IMR-90 (cell line): ENCODE data around the gene SLC25A17. TPM values are rescaled to one million over a fixed set of nuclear protein-coding genes. Genes with fewer than 3 reads are reported as not detected.

Source experiments
- ATAC-seq: fragments of 200-7000 bp; cut with Tn5 transposase; 2 replicates; pipeline ENCODE4 v1.9.1; 2020; ENCODE audit warnings: low read depth, mild to moderate bottlenecking, moderate library complexity
- BruUV-seq: library from RNA; stranded (reverse); fragments of 400-500 nt; replicated peaks from 2 replicates; lab custom pipeline; 2021; lab: Mats Ljungman, UMichigan
- CTCF ChIA-PET: fragments of 300-600 bp; formaldehyde crosslinking; extraction: SDS; loops from one replicate; lab custom pipeline; 2021; ENCODE audit warnings: antibody characterized with exemption; lab: Yijun Ruan, JAX
- POLR2A ChIA-PET: fragments of 300-600 bp; sonication (Branson Sonifier 250); formaldehyde crosslinking; loops from one replicate; lab custom pipeline; 2022; ENCODE audit warnings: antibody characterized with exemption; ENCODE audit not compliant: unreplicated experiment; lab: Charles Lee
- DNase-seq: peaks from one replicate; pipeline ENCODE4 v3.0.0; 2013
- H2AFZ ChIP-seq: replicated peaks from 2 replicates; pipeline ENCODE3; 2013; ENCODE audit warnings: low read length, mild to moderate bottlenecking; ENCODE audit not compliant: poor library complexity
- H2AK5ac ChIP-seq: 2 replicates; pipeline ENCODE4 v1.6.1; 2013; ENCODE audit warnings: low read depth, low read length, inconsistent platforms
- H2AK9ac ChIP-seq: replicated peaks from 2 replicates; pipeline ENCODE3; 2013; ENCODE audit warnings: mild to moderate bottlenecking, low read depth, low read length, moderate library complexity; ENCODE audit not compliant: poor library complexity
- H2BK120ac ChIP-seq: 2 replicates; pipeline ENCODE4 v1.6.1; 2013; ENCODE audit warnings: low read depth, low read length, inconsistent platforms
- H2BK15ac ChIP-seq: 3 replicates; pipeline ENCODE4 v1.6.1; 2013; ENCODE audit warnings: low read depth, low read length, inconsistent platforms
- H2BK20ac ChIP-seq: 2 replicates; pipeline ENCODE4 v1.6.1; 2013; ENCODE audit warnings: low read depth, mild to moderate bottlenecking, inconsistent platforms, low read length, moderate library complexity
- H2BK5ac ChIP-seq: 2 replicates; pipeline ENCODE4 v1.6.1; 2013; ENCODE audit warnings: mild to moderate bottlenecking, low read depth, low read length, inconsistent platforms; ENCODE audit not compliant: poor library complexity, severe bottlenecking
- H3K14ac ChIP-seq: replicated peaks from 2 replicates; pipeline ENCODE4 v1.6.1; 2013; ENCODE audit warnings: low read depth, low read length, inconsistent platforms
- H3K18ac ChIP-seq: 2 replicates; pipeline ENCODE4 v1.6.1; 2013; ENCODE audit warnings: low read depth, low read length, control low read depth
- H3K23ac ChIP-seq: 2 replicates; pipeline ENCODE4 v1.6.1; 2013; ENCODE audit warnings: low read depth, low read length, inconsistent platforms
- H3K27ac ChIP-seq: 2 replicates; pipeline ENCODE4 v1.5.1; 2013; ENCODE audit warnings: mild to moderate bottlenecking, control low read depth, low read length; ENCODE audit not compliant: insufficient read depth
- H3K27me3 ChIP-seq: 2 replicates; pipeline ENCODE4 v1.6.1; 2013; ENCODE audit warnings: low read length; ENCODE audit not compliant: control insufficient read depth, insufficient read depth
- H3K36me3 ChIP-seq: 2 replicates; pipeline ENCODE4 v1.6.1; 2013; ENCODE audit warnings: low read length, mixed read lengths; ENCODE audit not compliant: control insufficient read depth, insufficient read depth
- H3K4ac ChIP-seq: 2 replicates; pipeline ENCODE4 v1.6.1; 2013; ENCODE audit warnings: low read depth, low read length, inconsistent platforms
- H3K4me1 ChIP-seq: 2 replicates; pipeline ENCODE4 v1.6.1; 2013; ENCODE audit warnings: low read length, mixed read lengths; ENCODE audit not compliant: control insufficient read depth, insufficient read depth
- H3K4me2 ChIP-seq: 2 replicates; pipeline ENCODE4 v1.6.1; 2013; ENCODE audit warnings: low read depth, mild to moderate bottlenecking, control low read depth, low read length, moderate library complexity
- H3K4me3 ChIP-seq: 2 replicates; pipeline ENCODE4 v1.5.1; 2013; ENCODE audit warnings: low read depth, mild to moderate bottlenecking, control low read depth, low read length, moderate library complexity; ENCODE audit not compliant: insufficient read depth
- H3K56ac ChIP-seq: 2 replicates; pipeline ENCODE4 v1.6.1; 2013; ENCODE audit warnings: low read length, inconsistent platforms; ENCODE audit not compliant: insufficient read depth; ENCODE audit errors: extremely low read depth
- H3K79me1 ChIP-seq, 2 experiments: 2 replicates each; pipeline ENCODE4 v1.6.1; 2013; ENCODE audit warnings: low read length in 2 of 2, inconsistent platforms in 1 of 2, low read depth in 1 of 2
- H3K9ac ChIP-seq: 2 replicates; pipeline ENCODE4 v1.6.1; 2013; ENCODE audit warnings: low read depth, low read length, control low read depth
- H3K9me1 ChIP-seq: 2 replicates; pipeline ENCODE4 v1.6.1; 2013; ENCODE audit warnings: low read length, inconsistent platforms; ENCODE audit not compliant: insufficient read depth
- H3K9me3 ChIP-seq: 2 replicates; pipeline ENCODE4 v1.6.1; 2013; ENCODE audit warnings: low read length; ENCODE audit not compliant: control insufficient read depth, insufficient read depth
- H4K20me1 ChIP-seq: 2 replicates; pipeline ENCODE4 v1.6.1; 2013; ENCODE audit warnings: low read length, inconsistent platforms; ENCODE audit not compliant: insufficient read depth
- H4K5ac ChIP-seq: 2 replicates; pipeline ENCODE4 v1.6.1; 2013; ENCODE audit warnings: mild to moderate bottlenecking, low read depth, low read length, control low read depth
- H4K8ac ChIP-seq, 2 experiments: 2 replicates each; pipeline ENCODE4 v1.6.1; 2013; ENCODE audit warnings: low read depth in 2 of 2, low read length in 2 of 2, control low read depth in 1 of 2, inconsistent platforms in 1 of 2
- H4K91ac ChIP-seq: 2 replicates; pipeline ENCODE4 v1.6.1; 2013; ENCODE audit warnings: low read depth, low read length, inconsistent platforms; ENCODE audit not compliant: insufficient read depth
- BHLHE40 ChIP-seq: fragments of 150-350 bp; IDR thresholded peaks from 2 replicates; pipeline ENCODE4 v1.6.1; 2016; ENCODE audit warnings: mild to moderate bottlenecking, low read depth, low read length
- CEBPB ChIP-seq: IDR thresholded peaks from 2 replicates; pipeline ENCODE4 v1.6.1; 2012; ENCODE audit warnings: low read depth, low read length, improper control_type of control experiment
- CHD1 ChIP-seq: IDR thresholded peaks from 2 replicates; pipeline ENCODE4 v1.6.1; 2012; ENCODE audit warnings: low read depth, low read length, improper control_type of control experiment
- CTCF ChIP-seq: conservative IDR thresholded peaks from 2 replicates; pipeline ENCODE4 v1.5.1; 2012; ENCODE audit warnings: mild to moderate bottlenecking, low read depth, low read length, improper control_type of control experiment
- ELK1 ChIP-seq: fragments of 150-350 bp; IDR thresholded peaks from 2 replicates; pipeline ENCODE4 v1.6.1; 2016; ENCODE audit warnings: low read depth, mild to moderate bottlenecking, low read length, moderate library complexity, borderline replicate concordance
- FOS ChIP-seq: fragments of 150-350 bp; IDR thresholded peaks from 2 replicates; pipeline ENCODE4 v1.6.1; 2016; ENCODE audit warnings: low read depth, low read length
- MAFK ChIP-seq: IDR thresholded peaks from 2 replicates; pipeline ENCODE4 v1.6.1; 2012; ENCODE audit warnings: low read depth, low read length, improper control_type of control experiment
- MAZ ChIP-seq: IDR thresholded peaks from 2 replicates; pipeline ENCODE4 v1.6.1; 2012; ENCODE audit warnings: low read depth, mild to moderate bottlenecking, low read length, improper control_type of control experiment, moderate library complexity, borderline replicate concordance
- MXI1 ChIP-seq: IDR thresholded peaks from 2 replicates; pipeline ENCODE4 v1.6.1; 2012; ENCODE audit warnings: low read depth, mild to moderate bottlenecking, low read length, moderate library complexity, borderline replicate concordance
- NFE2L2 ChIP-seq: fragments of 150-350 bp; IDR thresholded peaks from 2 replicates; pipeline ENCODE4 v1.6.1; 2016; ENCODE audit warnings: low read depth, mild to moderate bottlenecking, low read length
- POLR2A ChIP-seq: IDR thresholded peaks from 2 replicates; pipeline ENCODE4 v1.6.1; 2012; ENCODE audit warnings: mild to moderate bottlenecking, low read depth, low read length
- RAD21 ChIP-seq: IDR thresholded peaks from 2 replicates; pipeline ENCODE4 v1.6.1; 2012; ENCODE audit warnings: low read length, improper control_type of control experiment
- RCOR1 ChIP-seq: IDR thresholded peaks from 2 replicates; pipeline ENCODE4 v1.6.1; 2012; ENCODE audit warnings: mild to moderate bottlenecking, low read length, improper control_type of control experiment; ENCODE audit not compliant: insufficient replicate concordance
- RFX5 ChIP-seq: IDR thresholded peaks from 2 replicates; pipeline ENCODE4 v1.8.0; 2012; ENCODE audit warnings: low read depth, mild to moderate bottlenecking, low read length, moderate library complexity
- SMC3 ChIP-seq: fragments of 150-350 bp; IDR thresholded peaks from 2 replicates; pipeline ENCODE4 v1.6.1; 2016; ENCODE audit warnings: low read depth, mild to moderate bottlenecking, antibody characterized with exemption, low read length, moderate library complexity
- USF2 ChIP-seq: fragments of 150-350 bp; IDR thresholded peaks from 2 replicates; pipeline ENCODE4 v1.6.1; 2017; ENCODE audit warnings: mild to moderate bottlenecking, antibody characterized with exemption, low read length, low read depth
- WGBS, 2 experiments: methylation state at CpG; one replicate each; pipeline versions ENCODE4 v1.1.5 to v1.1.7; 2013; ENCODE audit warnings: missing lambda C conversion rate in 2 of 2; ENCODE audit not compliant: insufficient read length in 1 of 2; ENCODE audit errors: extremely low coverage in 2 of 2; 5-methylcytosine and 5-hydroxymethylcytosine counted together
- dilution Hi-C: fragments of 300-500 bp; cut with HindIII; formaldehyde crosslinking; loops from one replicate; pipeline ENCODE4 v1.14.3; 2018; ENCODE audit warnings: low sequenced_read_pairs; ENCODE audit not compliant: unreplicated experiment
- in situ Hi-C: fragments of 300-500 bp; cut with MboI; formaldehyde crosslinking; loops from 3 replicates; pipeline ENCODE4 v1.14.3; 2019; ENCODE audit warnings: low sequenced_read_pairs, inconsistent platforms, mixed read lengths
- intact Hi-C: fragments of 100-400 bp; cut with micrococcal nuclease; formaldehyde crosslinking; loops from 2 replicates; pipeline ENCODE4 v1.10.0; 2022
- polyA plus RNA-seq, 3 experiments: library from polyadenylated mRNA; depleted of rRNA; stranded (reverse); fragments of >200 nt; gene quantifications; 2 replicates each; pipeline ENCODE4 v1.2.3, GENCODE V29; 2012; ENCODE audit warnings: low replicate concordance in 1 of 3
- total RNA-seq: library from RNA; depleted of rRNA; stranded (reverse); fragments of >200 nt; gene quantifications from 2 replicates; pipeline ENCODE4 v1.2.3, GENCODE V29; 2012

SLC25A17 gene
- total and polyA plus RNA-seq, 2 of the 4 experiments (the other 2 are of a cell fraction), result 19.6 to 36.0 TPM

- POLR2A ChIA-PET, result no interaction called here
- Histone ChIP-seq H2BK20ac (peak overlapping the region; percentile 24; the same call in 1 of the 2 replicates), H4K5ac (no peak overlapping the region), H3K4me1 (peaks cover 3% of the 10 kb centered on the region; the same call in 1 of the 2 replicates), H2AFZ (no peak overlapping the region), H2BK120ac (peak overlapping the region; percentile 32; the same call in 1 of the 2 replicates), H3K79me1 (no peaks in the 10 kb centered on the region), H3K27me3 (no peaks in the 10 kb centered on the region), H3K56ac (no peak overlapping the region), H2AK9ac (no peak overlapping the region), H2AK5ac (no peak overlapping the region), H2BK5ac (no peak overlapping the region), H3K9me1 (0 out of 2 replicates have a peak, but pooled peaks cover 3% of the 10 kb centered on the region), H3K36me3 (no peaks in the 10 kb centered on the region), H3K18ac (no peak overlapping the region), H3K9ac (no peak overlapping the region), H4K8ac (no peak overlapping the region), H3K9me3 (peaks cover 2% of the 10 kb centered on the region; the same call in 1 of the 2 replicates), H3K27ac (no peak overlapping the region), H4K91ac (no peak overlapping the region), H3K4me3 (no peak overlapping the region), H3K4me2 (no peak overlapping the region), H4K20me1 (no peaks in the 10 kb centered on the region), H3K4ac (no peak overlapping the region), H3K23ac (no peak overlapping the region), H3K14ac (no peak overlapping the region), H2BK15ac (no peak overlapping the region)
- in situ Hi-C loops (no loop called here), dilution Hi-C loops (no loop called here), intact Hi-C loops (no loop called here)
- no TSS peak for BruUV-seq
- ATAC-seq (no peak), DNase-seq (no peak)
- WGBS, 2 experiments, result no CpG with 5 or more reads among the region's 14 CpGs
- TF ChIP-seq MXI1, result no peak
- no peak for TF ChIP-seq BHLHE40
- no peak for TF ChIP-seq ELK1
- no peak for TF ChIP-seq RAD21
- TF ChIP-seq NFE2L2, result no peak
- no peak for TF ChIP-seq FOS
- TF ChIP-seq POLR2A, result no peak
- no peak for TF ChIP-seq RFX5
- no peak for TF ChIP-seq CHD1
- TF ChIP-seq CEBPB, result no peak
- TF ChIP-seq CTCF, result no peak
- no peak for TF ChIP-seq RCOR1
- TF ChIP-seq SMC3, result no peak
- TF ChIP-seq MAZ, result no peak
- no peak for TF ChIP-seq MAFK
- TF ChIP-seq USF2, result no peak
- CTCF ChIA-PET, result no interaction called here
Measured at GRCh38 chr22:40727964-40728615, 91.1 kb downstream of the SLC25A17 start.
